ACC112 (cell line): Measurements from ENCODE around the gene WIPF1.
"Not testable (repeated sequence)": the region's sequence is repeated elsewhere in the genome, so short reads cannot be mapped to it uniquely, and the experiment has no call there.

Source experiments
- H2AFZ ChIP-seq: fragments of 200-600 bp; sonication (generic); one replicate; pipeline ENCODE4 v1.6.0; 2017; ENCODE audit warnings: antibody characterized with exemption, low read length; ENCODE audit not compliant: unreplicated experiment
- H3K27ac ChIP-seq: fragments of 200-600 bp; sonication (generic); 2 replicates; pipeline ENCODE4 v1.5.1; 2014; ENCODE audit warnings: low read depth, mild to moderate bottlenecking, antibody characterized with exemption, low read length, moderate library complexity
- H3K27me3 ChIP-seq: fragments of 200-600 bp; sonication (generic); 2 replicates; pipeline ENCODE4 v1.6.1; 2014; ENCODE audit warnings: mild to moderate bottlenecking, antibody characterized with exemption, low read length, moderate library complexity, mixed read lengths; ENCODE audit not compliant: insufficient read depth
- H3K36me3 ChIP-seq: fragments of 200-600 bp; sonication (generic); 2 replicates; pipeline ENCODE4 v1.6.1; 2016; ENCODE audit warnings: mild to moderate bottlenecking, antibody characterized with exemption, low read length, moderate library complexity, mixed read lengths; ENCODE audit not compliant: insufficient read depth
- H3K4me1 ChIP-seq: fragments of 200-600 bp; sonication (generic); one replicate; pipeline ENCODE4 v1.6.1; 2016; ENCODE audit warnings: low read length, mixed read lengths; ENCODE audit not compliant: insufficient read depth, unreplicated experiment, control insufficient read depth
- H3K4me3 ChIP-seq: fragments of 200-600 bp; sonication (generic); 2 replicates; pipeline ENCODE4 v1.5.1; 2014; ENCODE audit warnings: mild to moderate bottlenecking, low read depth, low read length
- H3K79me2 ChIP-seq: fragments of 200-600 bp; sonication (generic); one replicate; pipeline ENCODE4 v1.6.0; 2016; ENCODE audit warnings: low read length; ENCODE audit not compliant: control insufficient read depth, unreplicated experiment, insufficient read depth

The WIPF1 gene

GRCh38 chr2:174554529-174555150 is 43.0 kb downstream of the WIPF1 start:
- no peak overlapping the region for H3K27ac ChIP-seq
- H3K79me2 ChIP-seq, result no peaks in the 10 kb centered on the region
- H2AFZ ChIP-seq, result no peak overlapping the region
- no peak overlapping the region for H3K4me3 ChIP-seq
- no peaks in the 10 kb centered on the region for H3K27me3 ChIP-seq
- no peaks in the 10 kb centered on the region for H3K36me3 ChIP-seq
- H3K4me1 ChIP-seq, result no peaks in the 10 kb centered on the region

- Histone ChIP-seq H3K27me3 (no peaks in the 10 kb centered on the region), H2AFZ (no peak overlapping the region), H3K4me1 (no peaks in the 10 kb centered on the region), H3K27ac (no peak overlapping the region), H3K79me2 (no peaks in the 10 kb centered on the region), H3K36me3 (no peaks in the 10 kb centered on the region), H3K4me3 (no peak overlapping the region)
Observed at GRCh38 chr2:174553811-174554493, 43.7 kb downstream of the WIPF1 start.

- Histone ChIP-seq H3K27me3 (no peaks in the 10 kb centered on the region), H3K79me2 (no peaks in the 10 kb centered on the region), H3K4me1 (no peaks in the 10 kb centered on the region), H3K27ac (no peak overlapping the region), H3K36me3 (no peaks in the 10 kb centered on the region), H2AFZ (no peak overlapping the region), H3K4me3 (no peak overlapping the region)
Observed at GRCh38 chr2:174552880-174553279, 44.7 kb downstream of the WIPF1 start.

- Histone ChIP-seq H2AFZ (no peak overlapping the region), H3K4me3 (no peak overlapping the region)
Observed at GRCh38 chr2:174551697-174552096, 45.9 kb downstream of the WIPF1 start.

GRCh38 chr2:174548646-174549045 is 49.0 kb downstream of the WIPF1 start:
- not testable (repeated sequence) for H3K36me3 ChIP-seq, H3K27me3 ChIP-seq, H3K4me1 ChIP-seq, H3K4me3 ChIP-seq, H2AFZ ChIP-seq, H3K27ac ChIP-seq, H3K79me2 ChIP-seq

More at GRCh38 chr2:174551697-174552096, 45.9 kb downstream of the WIPF1 start:
- no peaks in the 10 kb centered on the region for H3K27me3 ChIP-seq
- no peaks in the 10 kb centered on the region for H3K4me1 ChIP-seq
- no peaks in the 10 kb centered on the region for H3K36me3 ChIP-seq
- no peaks in the 10 kb centered on the region for H3K79me2 ChIP-seq
- H3K27ac ChIP-seq, result no peak overlapping the region

GRCh38 chr2:174548021-174548420 is 49.6 kb downstream of the WIPF1 start:
- H3K27ac ChIP-seq, H2AFZ ChIP-seq, H3K79me2 ChIP-seq, H3K4me3 ChIP-seq, H3K4me1 ChIP-seq, H3K36me3 ChIP-seq, H3K27me3 ChIP-seq: not testable (repeated sequence)

GRCh38 chr2:174546519-174547506 is 50.8 kb downstream of the WIPF1 start:
- no peaks in the 10 kb centered on the region for H3K4me1 ChIP-seq
- H3K4me3 ChIP-seq, result no peak overlapping the region
- H3K79me2 ChIP-seq, result no peaks in the 10 kb centered on the region
- 0 out of 2 replicates have a peak, but pooled peaks cover 7% of the 10 kb centered on the region for H3K27me3 ChIP-seq
- H3K27ac ChIP-seq, result no peak overlapping the region
- H3K36me3 ChIP-seq, result no peaks in the 10 kb centered on the region
- H2AFZ ChIP-seq, result no peak overlapping the region

- H3K27ac ChIP-seq, result no peak overlapping the region
- H3K4me3 ChIP-seq, result no peak overlapping the region
- H3K27me3 ChIP-seq, result 0 out of 2 replicates have a peak, but pooled peaks cover 7% of the 10 kb centered on the region
- H3K4me1 ChIP-seq, result no peaks in the 10 kb centered on the region
- no peaks in the 10 kb centered on the region for H3K79me2 ChIP-seq
- no peak overlapping the region for H2AFZ ChIP-seq
- H3K36me3 ChIP-seq, result no peaks in the 10 kb centered on the region
Observed at GRCh38 chr2:174545240-174545639, 52.4 kb downstream of the WIPF1 start.

GRCh38 chr2:174544802-174545201 is 52.8 kb downstream of the WIPF1 start:
- Histone ChIP-seq H3K36me3 (no peaks in the 10 kb centered on the region), H3K27me3 (0 out of 2 replicates have a peak, but pooled peaks cover 7% of the 10 kb centered on the region), H3K4me3 (no peak overlapping the region), H3K27ac (no peak overlapping the region), H3K4me1 (no peaks in the 10 kb centered on the region), H3K79me2 (no peaks in the 10 kb centered on the region), H2AFZ (no peak overlapping the region)

GRCh38 chr2:174544156-174544555 is 53.4 kb downstream of the WIPF1 start:
- no peak overlapping the region for H3K27ac ChIP-seq
- no peaks in the 10 kb centered on the region for H3K79me2 ChIP-seq
- H3K4me3 ChIP-seq, result no peak overlapping the region
- 0 out of 2 replicates have a peak, but pooled peaks cover 7% of the 10 kb centered on the region for H3K27me3 ChIP-seq
- no peaks in the 10 kb centered on the region for H3K4me1 ChIP-seq
- no peak overlapping the region for H2AFZ ChIP-seq
- H3K36me3 ChIP-seq, result no peaks in the 10 kb centered on the region
